DLD1 (cell line): Measurements from ENCODE around the gene MTSS2.

Experiments
- in situ Hi-C: cut with HindIII; loops from 2 replicates; pipeline ENCODE4 v1.10.0; 2017; ENCODE audit warnings: low sequenced_read_pairs

MTSS2 gene

DNA sequence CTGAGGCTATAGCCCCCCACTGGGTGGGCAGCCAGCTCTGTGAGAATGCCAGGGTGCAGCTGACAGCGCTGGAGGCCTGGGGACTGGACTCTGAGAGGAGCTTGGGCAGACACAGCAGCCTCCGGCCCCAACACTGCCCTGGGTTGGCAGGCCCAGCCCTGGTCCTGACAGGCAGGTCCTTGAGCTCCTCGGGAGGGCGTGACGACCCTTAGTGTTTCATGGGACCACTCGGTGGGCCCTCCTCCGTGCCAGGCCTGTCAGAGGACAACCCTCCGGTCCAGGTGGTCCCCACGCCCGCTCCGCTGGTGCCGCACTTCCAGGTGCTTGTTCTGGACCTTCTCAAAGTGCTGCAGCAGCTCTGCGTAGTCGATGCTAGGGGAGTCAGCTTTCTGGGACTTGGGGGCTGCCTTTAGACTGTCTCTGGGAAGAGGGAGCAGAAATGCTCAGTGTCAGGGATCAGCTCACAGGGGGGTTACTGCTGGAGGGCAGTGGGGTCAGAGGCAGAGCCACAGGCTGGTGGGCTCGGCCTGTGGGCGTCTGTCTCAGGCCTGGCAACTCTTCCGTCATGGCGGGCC lies 1.9 kb upstream of the MTSS2 start:
- in situ Hi-C loops, result no loop called here

DNA sequence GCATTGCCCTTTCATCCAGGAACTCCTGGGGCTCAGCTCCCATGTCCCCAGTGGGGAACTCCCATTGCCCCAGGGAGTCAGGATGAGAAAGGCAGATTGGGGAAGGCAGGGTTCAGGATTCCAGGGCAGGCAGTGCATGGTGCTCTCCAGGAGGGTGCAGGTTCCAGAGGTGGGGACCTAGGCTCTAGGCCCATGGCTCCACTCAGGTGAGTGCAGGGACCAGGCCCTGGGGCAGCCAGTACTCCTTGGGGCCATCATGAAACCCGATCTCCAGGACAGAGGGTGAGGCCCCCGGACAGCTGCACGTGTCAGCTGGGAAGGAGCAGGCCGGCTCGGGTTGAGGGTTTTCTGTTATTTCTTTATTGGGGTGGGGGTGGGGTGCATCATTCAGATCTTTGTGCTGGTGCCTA lies 1.3 kb upstream of the MTSS2 start:
- in situ Hi-C loops, result no loop called here

DNA sequence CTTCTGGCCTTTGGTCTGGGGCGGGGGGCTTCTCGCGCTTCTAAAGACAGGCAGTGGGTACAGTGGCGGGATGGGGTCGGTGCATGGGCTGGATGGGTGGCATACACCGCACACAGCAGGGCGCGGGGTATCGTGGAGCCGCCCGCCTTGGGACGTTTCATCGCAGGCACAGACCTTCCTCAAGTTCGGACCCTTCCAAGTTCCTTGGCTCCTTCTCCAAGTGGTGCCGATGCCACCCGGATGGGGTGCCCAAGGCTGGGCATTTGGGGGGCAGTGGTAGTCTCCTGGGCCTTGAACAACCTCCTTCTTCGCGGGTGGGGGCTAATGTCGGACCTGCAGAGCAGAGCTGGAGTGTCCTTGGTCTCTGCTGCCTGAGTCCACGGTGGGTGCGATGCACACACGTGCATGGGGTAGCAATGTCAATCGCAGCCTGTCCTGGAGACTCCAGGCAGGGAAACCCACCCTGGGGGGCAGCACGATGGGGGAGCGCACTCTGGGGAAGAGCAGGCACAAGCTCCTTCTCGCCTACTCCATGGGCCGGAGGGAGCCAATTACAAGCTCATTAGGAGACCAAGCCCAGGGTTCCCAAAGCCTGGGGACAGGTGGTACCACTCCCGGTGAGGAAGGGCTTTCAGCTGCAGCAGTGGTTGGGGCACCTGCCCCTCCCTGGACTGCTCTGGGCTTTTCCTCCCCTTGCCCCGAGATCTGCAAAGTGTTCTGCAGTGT lies 686 bp upstream of the MTSS2 start:
- in situ Hi-C loops, result no loop called here

DNA sequence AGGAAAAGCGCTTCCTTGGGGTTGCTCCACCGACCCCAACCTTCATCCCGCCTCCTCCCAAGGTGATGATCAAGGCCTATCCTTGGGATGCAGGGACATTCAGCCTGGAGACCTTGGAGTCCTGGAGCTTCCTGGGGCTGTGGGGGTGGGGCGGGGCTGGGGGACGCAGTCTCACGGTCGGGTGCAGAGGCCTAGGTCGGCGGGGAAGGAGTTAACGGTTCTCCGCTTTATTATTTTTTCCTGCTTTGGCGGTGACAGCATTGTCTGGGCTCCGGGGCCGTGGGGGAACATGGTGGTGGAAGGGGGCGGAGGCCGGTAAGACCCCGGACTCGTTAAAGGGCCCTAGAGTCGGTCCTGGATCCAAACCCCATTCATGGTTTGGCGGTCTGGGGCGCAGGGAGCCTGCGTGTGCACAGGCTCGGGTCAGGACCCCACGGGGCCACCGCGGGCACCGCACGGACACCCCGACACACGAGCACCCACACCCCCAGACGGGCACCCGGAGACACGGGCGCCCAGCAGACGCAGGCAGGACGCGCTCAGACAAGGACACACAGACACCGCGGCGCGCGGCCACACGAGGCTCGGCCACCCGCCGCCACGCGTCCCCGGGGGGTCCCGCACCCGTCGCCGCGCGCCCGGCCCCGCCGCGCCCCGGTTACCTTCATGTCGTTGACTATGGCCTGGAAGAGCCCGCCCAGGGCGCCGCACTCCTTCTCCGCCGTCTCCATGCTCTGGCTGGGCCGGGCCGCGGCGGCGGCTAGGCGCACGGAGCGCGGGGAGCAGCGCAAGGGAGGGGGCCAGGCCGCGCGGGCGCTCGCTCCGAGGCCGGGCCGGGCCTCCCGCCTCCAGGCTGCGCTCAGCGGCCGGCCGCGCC lies 554 bp downstream of the MTSS2 start:
- in situ Hi-C loops, result no loop called here

DNA sequence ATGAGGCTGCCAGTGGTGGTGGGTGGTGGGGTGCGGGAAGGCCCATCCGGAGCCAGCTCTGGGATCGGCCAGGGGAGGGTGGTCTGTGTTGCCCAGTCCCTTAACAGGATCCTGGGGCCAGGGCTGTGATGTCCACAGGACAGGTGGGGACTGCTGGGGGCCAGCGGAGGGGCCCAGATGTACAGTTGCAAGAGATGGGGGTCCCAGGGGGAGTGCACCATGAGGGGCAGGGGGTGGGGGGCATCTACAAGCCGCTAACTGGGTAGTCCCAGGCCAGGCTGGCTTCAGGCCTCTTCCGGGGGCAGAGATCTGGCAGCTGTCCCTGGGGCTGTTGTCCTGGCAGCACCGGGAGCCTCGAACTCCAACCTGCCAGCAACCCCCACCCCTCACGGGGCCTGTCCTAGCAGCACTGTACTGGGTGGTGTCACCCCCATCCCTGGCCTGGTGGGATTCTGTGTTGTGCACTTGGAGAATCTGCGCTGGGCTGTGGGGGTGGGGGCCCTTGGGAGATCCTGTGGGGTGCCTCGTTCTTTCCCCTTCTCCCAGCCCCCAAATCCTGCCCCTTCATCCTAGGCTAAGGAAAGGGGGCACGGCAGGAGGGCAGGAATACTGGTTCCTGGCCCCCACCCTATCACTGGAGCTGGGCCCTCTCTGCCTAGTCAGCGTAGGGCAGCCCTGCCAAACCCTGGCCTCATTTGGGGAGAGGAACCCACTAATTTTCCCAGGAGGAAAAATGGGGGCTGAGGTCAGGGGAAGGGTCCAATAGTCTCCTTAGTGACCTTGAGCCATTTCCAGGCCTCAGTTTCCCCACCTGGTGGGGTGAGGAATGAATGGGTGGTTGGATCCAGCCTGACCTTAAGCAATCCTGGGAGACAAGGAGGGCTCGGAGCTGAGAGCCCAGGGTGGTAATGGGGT lies 1.4 kb downstream of the MTSS2 start:
- in situ Hi-C loops, result no loop called here

DNA sequence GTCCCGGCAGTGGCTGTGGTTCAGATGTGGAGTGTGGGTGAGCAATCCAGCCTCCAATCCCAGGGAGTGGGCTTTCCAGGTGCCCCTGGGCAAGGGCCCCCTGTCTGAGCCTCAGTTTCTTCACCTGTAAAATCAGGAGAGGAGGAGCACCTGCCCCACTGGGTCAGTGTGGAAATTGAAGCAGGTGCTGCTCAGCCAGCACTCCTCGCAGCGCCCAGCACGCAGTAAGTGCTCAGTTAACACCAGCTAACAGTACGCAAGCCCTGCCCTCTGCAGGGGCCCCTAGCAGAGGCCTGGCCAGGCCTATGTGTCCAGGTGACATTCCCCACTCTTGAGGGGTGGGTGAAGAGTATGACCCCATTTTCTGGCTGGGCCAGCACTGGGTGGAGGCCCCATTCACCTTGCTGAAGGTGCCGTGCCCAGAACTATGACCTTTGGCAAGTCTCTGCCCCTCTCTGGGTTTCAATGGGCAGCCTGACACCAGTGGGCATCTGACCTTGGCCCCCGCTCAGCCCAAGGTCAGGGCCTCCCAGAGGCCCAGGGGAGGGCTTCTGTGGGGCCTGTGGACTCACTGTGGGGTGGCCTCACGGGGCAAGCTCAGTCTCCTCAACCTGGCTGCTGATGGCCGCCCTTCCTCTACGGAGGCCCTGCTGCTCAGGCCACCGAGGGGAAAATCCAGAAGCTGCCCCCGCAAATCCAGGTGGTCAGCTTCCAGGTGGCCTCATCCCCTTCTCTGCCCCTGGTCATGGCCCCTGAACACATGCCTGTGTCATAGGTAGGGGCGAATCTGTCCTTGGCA lies 2.5 kb downstream of the MTSS2 start:
- in situ Hi-C loops, result no loop called here

DNA sequence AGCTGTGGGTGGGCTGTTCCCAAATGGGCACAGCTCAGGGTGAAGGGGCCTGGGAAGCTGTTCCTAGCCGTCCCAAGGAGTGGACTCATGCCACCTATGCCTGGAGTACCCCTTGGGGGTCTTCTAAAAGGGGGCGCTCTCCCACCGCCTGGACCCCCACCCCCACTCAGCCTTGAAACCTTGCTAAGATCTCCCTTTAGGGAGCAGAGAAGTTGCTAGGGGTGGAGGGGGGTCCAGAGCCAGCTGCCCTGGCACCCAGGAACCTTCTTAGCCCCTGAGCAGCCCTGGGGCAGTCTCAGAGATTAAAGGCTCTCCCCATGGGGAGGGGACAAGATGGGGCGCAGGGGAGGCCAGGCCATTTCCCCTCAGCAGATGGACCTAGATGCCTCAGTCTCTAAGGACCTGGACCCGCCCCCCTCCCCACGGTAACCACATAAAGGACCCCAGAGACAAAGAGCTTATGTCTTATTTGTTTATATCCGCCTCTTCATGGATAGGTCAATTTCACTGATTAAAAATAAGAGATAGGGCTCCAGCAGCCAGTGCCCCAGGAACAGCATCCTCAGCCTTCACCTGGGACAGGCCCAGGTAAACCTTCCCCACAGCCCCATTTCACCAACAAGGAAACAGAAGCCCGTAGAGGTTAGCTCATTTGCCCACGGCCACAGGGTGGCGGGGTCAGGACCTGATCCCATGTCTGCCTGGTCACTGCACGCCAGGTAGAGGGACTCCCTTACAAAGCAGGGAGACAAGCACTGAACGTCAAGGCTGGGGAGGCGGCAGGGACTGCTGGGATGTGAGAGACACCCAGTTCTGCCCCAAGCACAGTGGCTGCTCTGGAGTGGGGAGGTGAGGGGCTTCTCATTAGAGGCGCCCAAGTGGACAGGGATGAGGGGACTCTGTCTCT lies 3.4 kb downstream of the MTSS2 start:
- in situ Hi-C loops, result no loop called here

DNA sequence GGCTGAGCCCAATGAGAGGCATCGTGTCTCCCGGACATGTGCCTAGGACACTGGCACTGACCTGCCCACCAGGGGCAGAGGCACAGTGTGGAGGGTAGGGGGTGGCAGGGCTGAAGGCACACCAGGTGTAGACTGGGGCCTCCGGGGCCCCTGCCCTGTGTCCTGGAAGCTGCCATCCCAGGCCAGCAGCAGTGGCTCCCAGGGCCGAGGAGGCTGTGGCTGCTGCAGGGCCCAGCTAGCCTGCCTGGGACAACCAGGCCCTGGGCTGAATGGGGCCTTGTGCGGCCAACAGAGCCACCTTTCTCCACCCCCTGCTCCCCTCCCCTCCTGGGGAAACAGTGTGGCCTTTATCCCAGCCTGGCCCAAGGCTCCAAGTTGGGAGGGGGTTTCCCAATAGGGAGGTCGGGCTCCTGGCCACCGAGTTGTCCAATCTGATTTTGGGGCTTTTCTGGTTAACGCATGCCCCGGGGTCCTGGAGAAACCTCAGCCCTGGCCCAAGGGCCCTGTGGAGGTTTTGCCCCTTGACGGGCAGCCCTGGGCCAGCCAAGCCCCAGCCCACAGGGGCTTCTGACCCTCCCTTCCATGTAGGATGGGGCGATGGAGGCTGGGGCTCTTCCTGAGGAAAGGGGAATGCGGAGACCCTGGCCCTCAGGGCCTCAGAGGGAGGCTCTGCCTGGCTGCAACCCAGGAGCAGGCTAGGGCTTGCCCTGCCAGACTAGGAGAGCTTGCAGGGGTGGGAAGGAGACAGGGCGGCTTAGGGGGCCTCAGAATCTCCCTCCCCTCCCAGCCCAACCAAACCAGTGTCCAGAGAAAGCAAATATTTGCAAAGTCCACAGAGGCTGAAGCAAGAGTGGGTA lies 4.2 kb downstream of the MTSS2 start:
- in situ Hi-C loops, result no loop called here

DNA sequence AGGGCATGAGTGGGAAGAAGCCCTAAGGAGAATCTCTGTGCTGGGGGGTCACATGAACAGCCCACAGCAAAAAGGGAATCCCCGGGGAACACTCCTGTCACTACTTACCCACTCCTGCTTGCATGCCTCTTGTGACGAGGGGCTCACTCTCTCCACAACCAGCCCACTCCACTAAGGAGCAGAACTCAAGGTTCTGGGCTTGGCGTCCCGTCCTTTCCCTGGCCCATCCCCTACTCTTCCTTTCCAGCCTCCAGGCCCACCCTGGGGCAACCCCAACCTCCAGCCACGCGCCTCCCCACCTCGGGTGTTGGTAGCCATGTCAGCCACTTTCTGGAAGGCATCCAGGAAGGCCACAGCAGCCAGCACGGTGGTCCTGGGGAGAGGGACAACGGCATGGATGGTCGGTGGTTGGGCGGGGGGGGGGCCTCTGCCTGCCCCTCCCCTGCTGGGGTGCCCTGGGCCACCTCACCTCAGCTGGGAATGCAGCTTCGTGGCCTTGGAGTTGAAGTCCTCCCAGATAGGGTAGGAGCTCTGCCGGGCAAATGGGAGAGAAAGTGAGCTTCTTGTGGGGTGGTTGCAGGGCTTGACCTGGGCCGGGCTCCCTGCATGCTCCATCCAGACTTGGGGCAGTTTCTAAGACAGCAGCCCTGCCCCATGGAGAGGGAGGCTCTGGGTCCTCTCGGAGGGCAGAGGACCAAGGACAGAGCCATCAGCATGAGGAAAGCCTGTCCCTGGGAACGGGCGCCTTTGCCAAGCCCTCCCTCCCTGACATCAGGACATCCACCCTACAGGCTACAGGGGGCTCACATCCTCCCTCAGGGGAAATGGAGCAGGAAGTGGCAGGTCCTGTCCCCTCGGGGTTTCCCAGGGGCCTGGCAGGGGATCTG lies 5.1 kb downstream of the MTSS2 start:
- in situ Hi-C loops, result no loop called here

DNA sequence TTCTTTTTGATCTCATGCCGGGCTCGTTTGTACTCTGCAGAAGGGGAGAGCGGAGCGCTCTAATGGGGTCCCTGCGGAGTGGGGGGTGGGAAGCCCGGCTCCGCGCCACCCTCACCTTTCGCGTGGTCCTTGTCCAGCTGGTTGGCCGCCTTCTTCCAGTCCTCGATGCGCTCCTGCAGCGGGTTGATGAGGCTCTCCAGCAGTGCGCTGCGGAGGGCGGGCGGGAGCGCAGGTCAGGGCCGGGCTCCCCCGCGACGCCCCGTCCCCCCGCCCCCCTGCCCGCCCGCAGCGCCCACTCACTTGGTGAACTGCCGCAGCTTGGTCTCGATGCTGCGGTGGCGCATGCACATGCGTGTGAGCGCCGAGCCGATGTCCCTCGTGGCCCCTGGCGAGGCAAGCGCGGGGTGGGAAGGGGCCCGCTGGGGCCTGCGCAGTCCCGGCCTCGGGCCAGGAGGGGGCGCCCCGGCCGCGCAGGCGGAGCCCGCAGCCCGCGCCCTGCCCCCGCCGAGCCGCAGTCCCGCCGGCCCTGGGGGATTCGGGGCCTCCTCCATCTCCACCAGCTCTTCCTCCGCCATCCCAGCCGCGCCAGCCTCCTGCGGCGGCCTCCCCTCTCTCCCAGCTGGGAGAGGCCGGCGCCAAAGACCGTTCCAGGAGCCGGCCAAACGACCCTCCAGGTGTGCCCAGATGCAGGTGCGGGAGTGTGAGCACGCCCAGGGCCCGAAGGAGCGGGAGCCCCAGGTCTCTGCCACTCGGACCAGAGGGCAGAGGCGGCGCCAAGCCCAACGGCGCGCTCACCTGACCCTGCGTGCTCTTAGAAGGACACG lies 6.0 kb downstream of the MTSS2 start:
- in situ Hi-C loops, result no loop called here

DNA sequence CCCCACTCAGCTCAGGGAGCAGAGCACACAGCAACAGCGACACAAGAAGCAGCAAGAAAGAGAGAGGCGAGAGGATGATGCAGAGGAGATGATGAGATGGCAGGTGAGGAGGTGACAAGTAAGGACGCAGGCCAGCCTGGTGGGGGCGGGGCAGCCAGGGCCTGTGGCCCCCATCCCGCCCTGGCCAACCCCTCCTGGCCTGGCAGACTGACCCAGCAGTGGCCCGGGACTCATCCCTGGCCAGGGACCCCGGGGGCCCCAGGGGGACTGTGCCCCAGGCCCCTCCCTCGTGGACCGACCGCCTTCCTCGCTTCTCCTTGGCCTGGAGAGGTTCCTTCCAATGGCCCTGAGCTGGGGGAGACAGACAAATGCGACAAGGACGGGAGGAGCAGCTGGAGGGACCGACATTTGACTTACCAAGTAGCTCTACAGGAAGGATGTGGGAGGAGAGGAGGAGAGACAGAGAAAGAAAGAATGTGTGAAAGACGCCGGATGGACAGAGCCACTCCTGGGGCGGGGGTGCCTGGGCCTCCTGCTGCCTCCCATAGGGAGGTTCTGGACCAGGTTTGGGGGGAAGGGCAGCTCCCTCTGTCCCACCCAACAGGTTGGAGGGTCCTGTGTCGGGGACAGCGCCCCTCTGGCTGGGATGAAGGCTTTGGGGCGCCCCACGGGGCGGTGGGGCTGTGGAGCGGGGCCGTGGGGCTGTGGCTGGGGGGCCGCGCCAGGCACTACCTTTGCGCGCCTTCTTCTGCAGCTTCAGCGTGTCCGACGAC lies 6.8 kb downstream of the MTSS2 start:
- in situ Hi-C loops, result no loop called here

DNA sequence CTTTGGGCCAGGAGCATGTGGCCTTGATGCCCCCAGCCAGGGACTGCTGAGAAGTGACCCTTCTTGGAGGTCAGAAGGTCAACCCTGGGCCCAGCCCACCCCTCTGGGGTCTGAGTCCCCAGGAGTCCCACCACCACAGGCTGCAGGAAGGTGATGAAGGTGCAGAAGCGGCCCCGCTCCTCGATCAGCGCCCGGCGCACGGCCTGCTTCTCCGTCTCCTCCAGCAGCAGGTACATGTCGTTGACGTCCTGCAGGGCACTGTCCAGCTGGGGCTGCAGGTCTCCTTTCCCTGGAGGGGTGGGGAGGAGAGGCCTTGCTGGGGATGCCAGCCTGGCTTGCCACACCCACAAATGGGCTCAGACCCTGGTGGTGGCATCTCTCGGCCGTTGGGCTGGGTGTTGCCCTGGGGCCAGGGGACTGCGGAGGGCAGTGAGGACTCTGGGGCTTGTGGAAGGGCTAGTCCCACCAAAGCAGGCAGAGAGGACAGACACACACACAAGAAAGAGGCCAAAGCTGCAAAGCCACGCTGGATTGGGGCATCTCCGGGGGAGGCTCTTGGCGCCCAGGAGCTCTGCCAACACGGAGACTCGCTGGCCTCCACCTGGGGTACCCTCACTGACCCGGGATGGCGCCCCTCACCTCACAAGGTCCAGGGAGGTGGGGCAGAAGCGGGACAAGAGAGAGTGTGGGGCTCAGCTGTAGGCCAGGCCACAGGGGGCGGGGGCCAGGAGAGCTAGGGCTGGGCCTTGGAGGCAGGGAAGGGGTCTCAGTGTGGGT lies 7.5 kb downstream of the MTSS2 start:
- in situ Hi-C loops, result no loop called here

DNA sequence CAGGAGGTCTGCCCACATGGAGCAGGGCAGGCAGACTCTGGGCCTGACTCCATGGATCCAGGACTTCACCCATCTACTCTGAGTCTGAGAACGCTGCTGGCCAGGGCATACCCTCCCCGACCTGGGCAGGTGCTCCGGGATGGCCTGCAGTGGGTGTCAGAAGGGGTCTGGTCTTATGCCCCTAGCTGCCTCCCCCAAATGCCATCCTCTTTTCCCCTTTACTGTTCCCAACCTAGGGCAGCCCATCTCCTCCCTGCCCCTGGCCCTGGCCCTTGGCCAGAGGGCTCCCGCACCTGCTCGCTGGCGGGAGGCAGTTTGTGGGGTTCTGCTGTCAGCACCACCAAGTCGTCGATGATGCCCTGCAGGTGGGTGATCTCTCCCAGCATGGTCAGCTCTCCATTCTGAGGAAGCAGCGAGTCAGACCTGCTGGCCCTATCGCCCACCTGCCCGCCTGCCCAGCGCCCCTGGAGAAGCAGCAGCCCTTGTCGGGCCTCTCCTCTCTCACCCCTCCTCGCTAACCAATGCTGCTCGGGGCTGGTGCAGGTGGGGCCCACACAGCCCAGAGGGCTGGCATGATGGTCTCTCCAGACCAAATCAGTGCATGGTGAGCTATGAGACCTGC lies 8.2 kb downstream of the MTSS2 start:
- in situ Hi-C loops, result no loop called here
